ENCODE data around the gene GUCY1B1.

Gene GUCY1B1

DNA sequence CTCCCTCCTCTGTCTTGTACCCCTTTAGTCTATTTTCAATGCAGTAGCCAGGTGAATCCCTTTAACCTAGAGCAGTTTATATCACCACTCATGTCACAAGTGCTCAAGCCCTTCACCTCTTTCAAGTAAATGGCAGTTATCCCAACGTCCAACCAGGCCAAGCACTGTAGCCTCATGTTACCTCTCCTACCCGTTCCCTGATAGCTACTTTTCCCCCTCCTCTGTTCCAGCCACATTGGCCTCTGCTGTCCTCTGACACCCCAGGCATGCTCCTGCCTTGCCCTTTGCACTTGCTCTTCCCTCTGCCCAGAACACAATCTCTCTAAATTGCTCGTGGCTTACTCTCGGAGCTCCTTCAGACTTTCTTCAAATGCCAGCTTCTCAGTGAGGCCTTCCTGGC, 15.2 kb downstream of the GUCY1B1 start:
- no peak overlapping the region for H3K4me3 ChIP-seq (ENCODE audit: control insufficient read depth, low read depth, low read length)
- TF ChIP-seq, protein P1, sequence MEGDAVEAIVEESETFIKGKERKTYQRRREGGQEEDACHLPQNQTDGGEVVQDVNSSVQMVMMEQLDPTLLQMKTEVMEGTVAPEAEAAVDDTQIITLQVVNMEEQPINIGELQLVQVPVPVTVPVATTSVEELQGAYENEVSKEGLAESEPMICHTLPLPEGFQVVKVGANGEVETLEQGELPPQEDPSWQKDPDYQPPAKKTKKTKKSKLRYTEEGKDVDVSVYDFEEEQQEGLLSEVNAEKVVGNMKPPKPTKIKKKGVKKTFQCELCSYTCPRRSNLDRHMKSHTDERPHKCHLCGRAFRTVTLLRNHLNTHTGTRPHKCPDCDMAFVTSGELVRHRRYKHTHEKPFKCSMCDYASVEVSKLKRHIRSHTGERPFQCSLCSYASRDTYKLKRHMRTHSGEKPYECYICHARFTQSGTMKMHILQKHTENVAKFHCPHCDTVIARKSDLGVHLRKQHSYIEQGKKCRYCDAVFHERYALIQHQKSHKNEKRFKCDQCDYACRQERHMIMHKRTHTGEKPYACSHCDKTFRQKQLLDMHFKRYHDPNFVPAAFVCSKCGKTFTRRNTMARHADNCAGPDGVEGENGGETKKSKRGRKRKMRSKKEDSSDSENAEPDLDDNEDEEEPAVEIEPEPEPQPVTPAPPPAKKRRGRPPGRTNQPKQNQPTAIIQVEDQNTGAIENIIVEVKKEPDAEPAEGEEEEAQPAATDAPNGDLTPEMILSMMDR (IDR thresholded peaks at IDR 0.05; ENCODE audit: control insufficient read depth, insufficient read depth, low read depth, low read length, missing control alignments) = no peak
- no peak for DNase-seq (ENCODE audit: low read depth)

DNA sequence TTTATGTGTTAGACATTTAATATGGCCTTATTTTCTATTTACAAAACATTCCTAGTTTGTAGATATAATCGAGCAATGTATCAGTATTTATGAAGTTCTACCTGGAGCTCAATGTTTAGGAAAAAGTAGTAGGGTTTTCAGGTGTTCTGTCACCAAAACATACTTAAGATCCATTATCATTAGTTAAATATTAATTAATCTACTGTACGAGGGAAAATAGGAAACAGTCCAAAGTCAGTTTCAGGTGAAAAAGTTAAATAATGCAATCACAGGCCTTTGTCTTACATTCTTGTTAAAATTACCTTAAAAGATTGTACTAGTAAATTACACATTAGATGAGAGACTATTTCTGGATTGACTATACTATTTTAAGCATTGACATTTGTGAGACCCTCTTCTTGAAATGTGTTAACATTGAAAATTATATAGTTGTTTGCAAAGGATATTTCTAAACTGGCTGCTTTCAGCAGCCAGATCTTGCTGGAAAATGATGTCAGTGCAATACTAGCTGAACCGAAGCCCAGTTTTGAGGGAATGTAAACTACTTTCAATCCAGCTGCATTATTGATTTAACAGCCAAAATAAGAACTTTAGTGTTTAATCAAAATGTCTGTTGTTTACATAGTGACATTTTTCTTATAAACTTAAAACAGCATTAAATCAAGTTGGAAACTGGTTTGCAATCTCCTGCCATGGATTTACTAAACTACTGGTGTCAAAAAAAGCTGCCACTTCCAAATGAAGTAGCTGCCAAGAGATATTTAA, 19.3 kb downstream of the GUCY1B1 start:
- H3K4me3 ChIP-seq (ENCODE audit: control insufficient read depth, low read depth, low read length) = no peak overlapping the region
- no peak for DNase-seq (ENCODE audit: low read depth)
- TF ChIP-seq, protein P1 (IDR thresholded peaks at IDR 0.05; ENCODE audit: control insufficient read depth, insufficient read depth, low read depth, low read length, missing control alignments) = no peak

DNA sequence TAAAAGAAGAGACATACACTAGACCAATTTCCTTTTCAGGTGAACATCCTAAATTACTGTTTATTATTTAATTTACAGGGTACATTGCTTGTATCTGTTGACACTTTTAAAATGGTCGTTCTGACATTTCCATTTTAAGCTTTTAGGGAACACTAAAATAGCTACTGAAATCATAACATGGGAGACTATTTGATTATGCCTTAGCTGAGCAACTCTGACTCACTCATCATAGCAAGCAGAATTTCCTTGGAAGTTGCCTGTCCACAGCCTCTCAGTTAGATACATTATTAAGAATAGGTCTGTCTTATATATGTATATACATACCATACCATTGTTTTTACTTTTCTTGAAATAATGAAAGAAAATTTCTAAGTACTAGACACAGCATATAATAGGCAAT, 22.0 kb downstream of the GUCY1B1 start:
- DNase-seq (ENCODE audit: low read depth) = no peak
- no peak overlapping the region for H3K4me3 ChIP-seq (ENCODE audit: control insufficient read depth, low read depth, low read length)
- TF ChIP-seq, protein P1 (IDR thresholded peaks at IDR 0.05; ENCODE audit: control insufficient read depth, insufficient read depth, low read depth, low read length, missing control alignments) = no peak

DNA sequence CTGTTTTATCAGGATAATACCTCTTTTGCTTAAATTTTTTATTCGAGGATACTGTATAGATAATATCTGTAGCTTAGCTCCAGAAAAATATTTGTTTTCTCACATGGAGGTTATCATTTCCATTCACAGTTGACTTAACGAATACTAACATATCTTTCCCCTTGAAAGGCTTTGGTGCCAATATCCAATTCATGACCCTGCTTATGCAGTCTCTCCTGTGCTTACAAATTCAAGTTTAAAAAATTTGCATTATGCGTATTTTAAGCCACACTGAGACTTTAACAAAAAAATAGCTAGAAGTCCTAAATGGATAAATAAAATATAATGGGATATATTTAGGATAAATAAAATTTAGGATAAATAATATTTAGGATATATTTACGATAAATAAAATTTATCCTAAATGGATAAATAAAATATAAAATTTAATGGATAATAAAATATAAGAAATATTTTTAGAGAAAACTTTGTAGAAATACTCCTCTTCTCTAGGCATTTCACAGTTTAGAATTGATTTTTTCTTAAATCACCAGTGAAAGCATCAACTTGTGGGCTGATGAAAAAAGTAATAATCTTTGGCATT, 22.5 kb downstream of the GUCY1B1 start:
- no peak for DNase-seq (ENCODE audit: low read depth)
- TF ChIP-seq, protein P1 (IDR thresholded peaks at IDR 0.05; ENCODE audit: control insufficient read depth, insufficient read depth, low read depth, low read length, missing control alignments) = no peak
- H3K4me3 ChIP-seq (ENCODE audit: control insufficient read depth, low read depth, low read length) = no peak overlapping the region

DNA sequence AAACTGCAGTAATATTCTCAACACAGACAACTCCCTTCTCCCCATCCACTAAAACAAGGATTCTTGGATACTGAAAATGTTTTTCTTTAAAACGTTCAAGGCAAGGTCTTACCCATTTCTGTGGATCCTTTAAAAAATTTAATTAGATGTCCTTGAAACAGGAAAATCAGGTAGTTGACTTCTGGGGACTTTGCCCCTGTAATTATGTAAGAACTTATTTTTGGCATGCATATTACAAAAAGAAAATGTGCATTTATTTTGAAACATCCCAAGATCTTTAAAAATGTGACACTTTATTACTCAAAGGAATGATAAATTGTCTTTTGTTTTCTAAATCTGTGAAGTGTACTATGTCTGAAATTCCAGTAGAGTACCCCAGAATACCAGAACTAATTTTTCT, 25.8 kb downstream of the GUCY1B1 start:
- no peak for DNase-seq (ENCODE audit: low read depth)
- TF ChIP-seq, protein P1 (IDR thresholded peaks at IDR 0.05; ENCODE audit: control insufficient read depth, insufficient read depth, low read depth, low read length, missing control alignments) = no peak
- no peak overlapping the region for H3K4me3 ChIP-seq (ENCODE audit: control insufficient read depth, low read depth, low read length)

DNA sequence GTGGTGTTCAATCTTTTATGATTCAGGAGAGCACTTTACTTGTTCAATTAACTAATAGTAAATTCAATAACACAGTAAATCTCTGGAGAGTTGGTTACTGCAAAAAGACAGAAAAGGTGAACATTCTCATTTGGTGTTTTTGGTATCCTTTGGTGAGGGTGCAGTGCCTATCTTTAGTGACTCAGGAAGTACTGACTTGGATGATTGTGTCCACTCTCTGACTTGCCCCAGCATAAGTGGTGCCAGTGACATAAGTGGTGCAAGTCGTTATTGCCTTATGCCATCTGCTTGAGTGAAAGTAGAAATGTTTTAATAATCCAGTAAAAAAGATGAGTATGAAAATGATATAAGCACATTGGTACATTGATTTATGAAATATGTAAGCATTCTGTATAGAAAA, 27.0 kb downstream of the GUCY1B1 start:
- DNase-seq (ENCODE audit: low read depth) = no peak
- no peak overlapping the region for H3K4me3 ChIP-seq (ENCODE audit: control insufficient read depth, low read depth, low read length)
- TF ChIP-seq, protein P1 (IDR thresholded peaks at IDR 0.05; ENCODE audit: control insufficient read depth, insufficient read depth, low read depth, low read length, missing control alignments) = no peak
